DMS153 (cell line): ENCODE results near the gene SAMD14.

Experiments used
- DNase-seq: peaks from one replicate; lab custom pipeline; 2025; lab: John Stamatoyannopoulos, UW

The SAMD14 gene

GRCh38 chr17:50111673-50112655 lies 18.0 kb downstream of the SAMD14 start:
- DNase-seq, result no peak

GRCh38 chr17:50110591-50111349 lies 19.2 kb downstream of the SAMD14 start:
- DNase-seq, result no peak

DNA sequence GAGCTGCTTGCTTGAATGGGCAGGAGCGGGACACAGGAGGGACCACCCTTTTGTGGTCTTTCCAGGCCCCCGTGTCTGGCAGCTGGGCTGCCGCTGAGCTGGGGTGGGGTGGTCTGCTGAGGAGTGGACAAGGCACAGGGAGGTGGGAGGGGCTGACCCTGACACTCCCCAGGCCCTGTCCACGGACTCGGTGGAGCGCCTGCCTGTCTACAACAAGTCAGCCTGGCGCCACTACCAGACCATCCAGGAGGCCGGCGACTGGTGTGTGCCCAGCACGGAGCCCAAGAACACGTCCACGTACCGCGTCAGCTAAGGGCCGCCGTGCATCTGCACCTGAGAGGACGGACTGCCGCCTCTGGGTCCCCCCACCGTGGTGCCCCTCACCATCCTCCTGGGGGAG lies 20.2 kb downstream of the SAMD14 start:
- no peak for DNase-seq

- DNase-seq, result no peak
Observed at GRCh38 chr17:50109207-50109606, 20.8 kb downstream of the SAMD14 start.

DNA sequence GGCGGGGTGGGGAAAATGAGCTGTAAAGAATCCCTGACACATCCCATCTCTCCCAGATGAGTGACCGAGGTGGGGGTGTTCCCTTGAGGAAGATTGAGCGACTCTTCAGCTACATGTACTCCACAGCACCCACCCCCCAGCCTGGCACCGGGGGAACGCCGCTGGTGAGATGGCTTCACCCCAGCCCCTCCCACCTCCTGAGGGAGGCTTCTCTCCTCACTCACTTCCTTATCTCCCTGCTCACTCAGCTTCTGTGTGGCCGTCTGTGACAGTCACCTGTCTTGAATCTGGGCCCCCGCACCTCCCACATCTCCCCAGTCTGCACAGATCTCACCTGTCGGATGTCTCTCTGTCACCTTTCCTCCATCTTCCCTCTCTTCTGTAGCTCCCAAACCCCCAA lies 21.4 kb downstream of the SAMD14 start:
- DNase-seq, result no peak

- no peak for DNase-seq
Observed at GRCh38 chr17:50107790-50108414, 22.1 kb downstream of the SAMD14 start.

DNA sequence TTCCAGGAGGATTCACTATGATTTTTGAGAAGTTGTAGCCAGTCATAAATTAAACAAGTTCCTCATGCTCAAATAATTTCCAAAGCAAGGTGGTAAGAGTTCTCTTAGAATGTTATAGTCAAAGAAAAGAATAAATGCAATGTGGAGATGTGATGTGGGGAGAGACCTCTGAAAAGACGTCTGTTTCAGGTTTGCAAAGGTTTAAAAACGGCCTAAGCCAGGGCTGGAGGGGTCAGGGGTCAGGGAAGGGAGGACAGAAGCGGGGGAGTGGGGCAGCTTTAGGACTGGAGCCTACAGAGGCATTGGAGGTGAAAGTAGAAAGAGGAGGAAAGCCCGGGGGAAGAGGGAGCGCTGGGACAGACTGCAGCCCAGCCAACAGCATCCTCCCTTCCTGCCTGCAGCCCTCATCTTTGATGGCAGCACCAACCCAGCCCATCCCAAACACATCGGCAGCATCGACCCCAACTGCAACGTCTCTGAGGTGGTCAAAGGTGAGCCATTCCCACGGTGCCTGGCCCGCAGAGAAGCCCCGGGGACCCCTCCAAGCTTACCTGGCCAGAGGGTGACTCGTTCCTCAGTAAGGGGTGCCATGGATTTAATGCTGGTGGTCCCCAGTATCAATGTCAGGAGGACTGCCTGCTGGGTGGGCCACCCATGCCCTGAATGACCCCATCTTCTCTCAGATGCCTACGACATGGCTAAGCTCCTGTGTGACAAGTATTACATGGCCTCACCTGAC lies 23.4 kb downstream of the SAMD14 start:
- DNase-seq, result no peak

DNA sequence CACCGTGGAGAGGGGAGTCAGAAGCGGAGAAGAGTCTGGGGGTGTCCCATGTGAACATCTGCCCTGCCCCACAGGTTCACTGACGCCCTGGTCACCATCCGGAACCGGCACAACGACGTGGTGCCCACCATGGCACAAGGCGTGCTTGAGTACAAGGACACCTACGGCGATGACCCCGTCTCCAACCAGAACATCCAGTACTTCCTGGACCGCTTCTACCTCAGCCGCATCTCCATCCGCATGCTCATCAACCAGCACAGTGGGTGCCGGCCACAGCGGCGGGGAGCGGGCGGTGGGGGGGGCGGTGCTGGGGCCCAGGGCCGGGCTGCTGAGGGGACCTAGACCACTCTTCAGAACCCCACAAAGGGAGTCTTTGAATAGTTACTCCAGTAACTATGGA lies 24.1 kb downstream of the SAMD14 start:
- DNase-seq, result no peak

DNA sequence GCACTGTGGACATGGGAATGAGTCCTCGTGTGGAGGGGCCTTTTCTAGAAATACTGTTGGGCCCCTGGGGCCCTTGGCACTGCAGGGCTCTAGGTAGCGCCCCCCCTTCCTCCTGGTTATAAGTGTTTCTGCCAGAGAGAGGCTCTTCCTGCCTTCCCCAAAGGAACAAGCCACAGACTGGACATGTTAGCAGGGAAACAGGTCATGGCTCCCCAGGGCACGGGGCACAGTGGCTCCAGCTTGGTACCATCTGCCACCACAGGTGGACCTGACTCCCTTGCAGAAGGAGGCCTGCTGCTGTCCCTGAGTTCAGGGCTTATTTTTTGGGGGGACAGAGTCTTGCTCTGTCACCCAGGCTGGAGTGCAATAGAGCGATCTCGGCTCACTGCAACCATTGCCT lies 26.0 kb downstream of the SAMD14 start:
- no peak for DNase-seq

DNA sequence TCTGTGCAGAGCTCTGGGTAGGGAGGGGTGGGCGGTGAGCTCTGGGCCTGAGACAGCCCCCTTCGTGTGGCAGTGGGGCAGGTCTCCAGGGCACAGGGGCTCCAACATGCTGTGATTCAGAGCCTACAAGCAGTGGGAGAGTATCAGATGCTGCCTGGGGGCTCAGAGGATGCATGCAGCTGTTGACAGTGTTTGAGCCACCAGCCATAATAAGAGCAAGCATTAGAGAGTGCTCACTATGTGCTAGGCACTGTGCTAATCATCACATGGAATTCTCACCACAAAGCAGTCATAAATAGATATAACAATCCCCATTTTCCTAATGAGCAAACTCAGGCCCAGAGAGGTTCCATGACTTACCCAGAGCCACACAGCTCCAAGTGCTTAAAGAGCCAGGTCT lies 26.7 kb downstream of the SAMD14 start:
- DNase-seq, result no peak

DNA sequence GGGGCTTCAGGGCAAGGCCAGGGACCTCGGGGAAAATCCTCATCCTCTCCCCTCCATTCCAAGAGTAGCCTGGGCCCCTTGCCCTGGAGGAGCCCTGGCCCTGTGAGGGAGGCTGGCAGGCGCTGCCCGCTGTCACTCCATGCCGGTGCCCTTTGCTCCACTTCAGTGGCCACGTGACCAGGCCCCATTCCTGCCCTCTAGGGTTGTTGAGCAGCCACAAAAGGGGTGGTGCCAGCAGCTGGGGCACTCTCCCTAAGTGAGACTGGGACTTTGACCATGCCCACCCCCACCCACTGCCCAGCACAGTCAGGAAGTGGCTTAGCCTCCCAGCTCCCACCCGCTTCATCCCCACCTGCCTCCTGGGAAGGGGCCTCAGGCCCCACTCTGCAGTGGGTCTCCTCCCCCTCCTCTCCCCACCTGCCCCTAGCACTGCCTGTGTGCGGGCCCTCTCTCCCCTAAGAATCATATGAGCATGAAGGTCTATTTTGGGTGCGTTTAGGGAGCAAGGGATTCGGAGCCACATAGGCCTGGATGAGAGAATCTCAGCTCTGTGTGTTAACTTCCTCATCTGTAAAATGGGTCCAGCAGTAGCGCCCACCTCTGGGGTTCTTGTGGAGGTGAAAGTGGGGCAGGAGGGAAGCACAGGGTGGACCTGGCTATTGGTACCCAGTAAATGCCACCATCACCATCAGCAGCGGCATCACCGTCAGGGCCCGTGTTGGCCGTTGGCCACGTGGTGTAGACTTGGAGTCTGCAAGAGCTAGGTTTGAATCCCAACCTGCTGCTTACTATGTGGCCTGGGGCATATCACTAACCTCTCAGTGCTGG lies 27.6 kb downstream of the SAMD14 start:
- DNase-seq, result no peak

- no peak for DNase-seq
Observed at GRCh38 chr17:50101346-50102163, 28.4 kb downstream of the SAMD14 start.

DNA sequence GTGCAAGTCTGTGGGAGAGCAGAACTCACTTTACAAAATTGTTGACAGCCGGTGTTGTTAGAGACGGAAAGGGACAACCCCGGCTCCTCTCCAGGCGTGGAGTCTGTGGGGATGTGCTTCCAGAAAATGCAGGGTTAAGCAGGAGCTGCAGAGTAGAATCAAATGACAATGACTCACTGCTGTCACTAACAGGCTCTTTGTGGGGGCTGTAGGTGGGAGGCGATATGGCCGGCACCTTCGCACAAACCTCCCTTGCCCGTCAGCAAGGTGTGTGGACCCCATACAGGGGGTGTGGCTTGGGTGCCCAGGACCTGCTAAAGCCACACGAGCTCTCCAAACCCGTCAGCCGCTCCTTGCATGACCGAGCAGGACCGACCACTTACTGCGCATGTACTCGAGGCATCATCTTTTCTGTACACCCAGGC lies 29.0 kb downstream of the SAMD14 start:
- no peak for DNase-seq

DNA sequence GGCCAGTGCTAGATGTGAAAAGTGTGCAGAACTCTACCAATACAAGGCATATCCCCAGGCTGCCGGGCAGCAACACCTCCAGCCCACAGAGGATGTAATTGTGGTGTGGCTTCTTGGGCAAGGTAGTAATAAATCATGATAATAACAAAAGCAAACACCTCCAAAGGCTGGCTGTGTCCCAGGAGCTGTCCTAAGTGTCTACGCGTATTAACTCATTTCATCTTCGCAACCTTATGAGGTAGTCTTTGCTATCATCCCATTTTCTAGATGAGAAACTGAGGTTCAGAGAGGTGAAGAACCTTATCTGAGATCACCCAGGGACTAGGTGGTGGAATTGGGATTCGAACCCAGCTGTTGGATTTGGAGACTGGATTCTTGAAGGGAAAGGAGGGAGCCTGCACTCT lies 29.5 kb downstream of the SAMD14 start:
- DNase-seq, result no peak

- DNase-seq, result no peak
Observed at GRCh38 chr17:50099003-50099402, 31.0 kb downstream of the SAMD14 start.

- DNase-seq, result no peak
Observed at GRCh38 chr17:50098583-50098982, 31.4 kb downstream of the SAMD14 start.

GRCh38 chr17:50097926-50098325 lies 32.0 kb downstream of the SAMD14 start:
- no peak for DNase-seq

DNA sequence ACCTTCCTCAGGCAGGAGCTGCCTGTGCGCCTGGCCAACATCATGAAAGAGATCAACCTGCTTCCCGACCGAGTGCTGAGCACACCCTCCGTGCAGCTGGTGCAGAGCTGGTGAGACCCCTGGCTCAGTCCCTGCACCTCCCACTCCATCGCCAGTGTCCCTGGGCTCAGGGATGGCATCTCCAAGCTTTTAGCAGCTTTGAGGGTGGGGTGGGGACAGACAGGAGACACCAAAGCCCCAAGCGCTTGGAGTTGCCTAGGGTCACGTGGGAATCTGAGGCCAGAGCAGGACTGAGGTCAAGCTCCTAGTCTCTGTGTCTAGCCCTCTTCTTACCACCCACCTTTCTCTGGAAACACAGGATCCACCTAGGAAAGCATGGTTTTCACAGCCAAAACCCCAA lies 32.5 kb downstream of the SAMD14 start:
- no peak for DNase-seq

DNA sequence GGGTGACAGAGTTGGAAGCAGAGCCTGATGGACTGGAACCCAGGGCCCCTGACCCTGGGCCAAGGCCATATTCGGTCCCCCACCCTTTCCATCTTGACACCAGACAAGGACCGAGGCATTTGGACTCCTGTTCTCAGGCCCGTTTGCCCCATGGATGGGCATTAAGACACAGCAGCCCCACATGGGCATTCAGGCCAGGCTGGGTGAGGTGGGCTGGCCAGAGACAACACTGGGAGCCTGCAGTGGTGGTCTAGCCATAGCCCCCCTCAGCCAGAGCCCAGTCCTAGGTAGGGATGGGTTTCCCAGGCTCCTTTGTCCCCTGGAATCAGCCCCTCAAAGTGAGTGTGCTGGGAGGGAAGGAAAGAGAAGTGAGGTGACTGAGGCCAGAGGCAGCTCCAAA lies 33.2 kb downstream of the SAMD14 start:
- DNase-seq, result no peak

DNA sequence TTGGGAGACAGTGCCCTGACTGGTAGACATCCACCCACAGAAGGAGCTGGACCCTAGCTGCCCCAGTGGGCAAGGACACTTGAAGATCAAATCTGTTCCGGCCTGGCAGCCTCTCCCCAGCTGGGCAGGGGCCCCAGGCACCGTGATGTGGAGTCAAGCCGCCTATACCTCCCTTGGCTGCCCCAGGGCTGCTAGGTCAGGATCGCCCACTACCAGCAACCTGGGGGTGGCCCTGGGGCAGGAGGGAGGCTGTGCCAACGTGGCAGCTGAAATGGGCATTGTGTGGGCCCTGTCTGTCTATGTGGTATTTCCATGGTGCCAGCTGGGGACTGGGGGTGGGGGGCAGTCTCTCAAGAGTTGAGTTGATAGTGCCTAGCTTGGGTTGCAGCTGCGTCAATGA lies 33.9 kb downstream of the SAMD14 start:
- DNase-seq, result no peak
